HepG2 (cell line): Measurements from ENCODE around the gene AKAP6. TPM values are rescaled to one million over a fixed set of nuclear protein-coding genes. Genes with fewer than 3 reads are reported as not detected.

ENCODE experiments used
- ATAC-seq: fragments of 200-7000 bp; cut with Tn5 transposase; 3 replicates; pipeline ENCODE4 v1.9.1; 2020; ENCODE audit warnings: mild to moderate bottlenecking, moderate library complexity
- BruUV-seq: library from RNA; stranded (reverse); fragments of 400-500 nt; replicated peaks from 2 replicates; lab custom pipeline; 2021; lab: Mats Ljungman, UMichigan
- CTCF ChIA-PET: fragments of 300-600 bp; formaldehyde crosslinking; extraction: SDS; loops from one replicate; lab custom pipeline; 2021; ENCODE audit warnings: low total read pairs, inconsistent platforms, low intra/inter-chr PET ratio; lab: Yijun Ruan, JAX
- POLR2A ChIA-PET: fragments of 350-600 bp; sonication (Branson Sonifier 250); formaldehyde crosslinking; loops from one replicate; lab custom pipeline; 2020; ENCODE audit warnings: antibody characterized with exemption, inconsistent platforms; lab: Yijun Ruan, JAX
- DNase-seq: peaks from one replicate; pipeline ENCODE4 v3.0.0-alpha.2; 2015; ENCODE audit warnings: low spot score
- FAIRE-seq: peaks from 3 replicates; lab custom pipeline; 2011; peaks lifted over from hg19 to GRCh38; lab: Jason Lieb, UNC
- H2AFZ ChIP-seq: one replicate; pipeline ENCODE4 v1.6.1; 2011; ENCODE audit warnings: low read length, inconsistent platforms
- H3K27ac ChIP-seq: fragments of 300-600 bp; 3 replicates; pipeline ENCODE4 v1.8.0; 2011; ENCODE audit warnings: mixed run types, mild to moderate bottlenecking, mixed read lengths, low read length, inconsistent platforms; ENCODE audit not compliant: insufficient read depth; ENCODE audit errors: extremely low read length
- H3K27me3 ChIP-seq, 2 experiments: fragments of 200-600 bp in 1 of 2; 2 replicates in 1 of 2; 3 replicates in 1 of 2; pipeline versions ENCODE4 v1.6.0 to v1.8.0; 2011; ENCODE audit warnings: low read length in 2 of 2, mild to moderate bottlenecking in 2 of 2, moderate library complexity in 2 of 2, inconsistent platforms in 1 of 2; ENCODE audit not compliant: insufficient read depth in 2 of 2, control insufficient read depth in 1 of 2
- H3K36me3 ChIP-seq, 2 experiments: fragments of 200-600 bp in 1 of 2; replicated peaks in 1 of 2; 2 replicates in 1 of 2; 3 replicates in 1 of 2; pipeline versions ENCODE4 v1.5.1 to v1.8.0; 2011; ENCODE audit warnings: low read length in 2 of 2, inconsistent platforms in 1 of 2; ENCODE audit not compliant: insufficient read depth in 2 of 2, control insufficient read depth in 1 of 2
- H3K4me1 ChIP-seq: 2 replicates; pipeline ENCODE4 v1.5.1; 2012; ENCODE audit warnings: low read length, inconsistent platforms; ENCODE audit not compliant: insufficient read depth
- H3K4me2 ChIP-seq: 2 replicates; pipeline ENCODE4 v1.6.0; 2011; ENCODE audit warnings: low read depth, low read length, inconsistent platforms
- H3K4me3 ChIP-seq, 3 experiments: fragments of 200-600 bp in 1 of 3; sonication (generic), shearing (Covaris generic) in 1 of 3; replicated peaks in 1 of 3; 2 replicates each; pipeline ENCODE4 v1.5.1; 2011 to 2016; ENCODE audit warnings: low read length in 3 of 3, inconsistent platforms in 2 of 3, low read depth in 2 of 3, mild to moderate bottlenecking in 2 of 3, control low read depth in 1 of 3, mixed read lengths in 1 of 3; ENCODE audit not compliant: insufficient read depth in 1 of 3
- H3K79me2 ChIP-seq: one replicate; pipeline ENCODE4 v1.6.1; 2011; ENCODE audit warnings: low read length, inconsistent platforms; ENCODE audit not compliant: insufficient read depth
- H3K9ac ChIP-seq: 2 replicates; pipeline ENCODE4 v1.6.0; 2011; ENCODE audit warnings: mild to moderate bottlenecking, low read depth, low read length, inconsistent platforms; ENCODE audit not compliant: insufficient read depth
- H3K9me3 ChIP-seq: 2 replicates; pipeline ENCODE4 v1.5.1; 2012; ENCODE audit warnings: mild to moderate bottlenecking, low read length
- H4K20me1 ChIP-seq: 2 replicates; pipeline ENCODE4 v1.6.0; 2011; ENCODE audit warnings: inconsistent platforms, mild to moderate bottlenecking, low read length, moderate library complexity; ENCODE audit not compliant: insufficient read depth
- ARID2 ChIP-seq: sonication (generic); formaldehyde crosslinking; IDR thresholded peaks from 2 replicates; pipeline ENCODE4 v1.8.1; 2022; ENCODE audit warnings: mild to moderate bottlenecking, missing genetic modification reagents, borderline replicate concordance
- HIVEP1 ChIP-seq: sonication (generic); formaldehyde crosslinking; IDR thresholded peaks from 2 replicates; pipeline ENCODE4 v1.4.0; 2020; ENCODE audit warnings: mild to moderate bottlenecking, missing genetic modification reagents
- HMGXB3 ChIP-seq: sonication (generic); formaldehyde crosslinking; IDR thresholded peaks from 2 replicates; pipeline ENCODE4 v1.4.0; 2020; ENCODE audit warnings: missing genetic modification reagents, borderline replicate concordance
- MLX ChIP-seq: IDR thresholded peaks from 2 replicates; pipeline ENCODE4 v1.6.1; 2016
- ZNF12 ChIP-seq: sonication (generic); formaldehyde crosslinking; IDR thresholded peaks from 2 replicates; pipeline ENCODE4 v1.5.0; 2020; ENCODE audit warnings: missing genetic modification reagents
- ZNF256 ChIP-seq: sonication (generic); formaldehyde crosslinking; conservative IDR thresholded peaks from 2 replicates; pipeline ENCODE4 v1.4.0; 2020; ENCODE audit warnings: missing genetic modification reagents
- ZNF326 ChIP-seq: sonication (generic); formaldehyde crosslinking; IDR thresholded peaks from 2 replicates; pipeline ENCODE4 v1.4.0; 2020; ENCODE audit warnings: missing genetic modification reagents, borderline replicate concordance
- ZNF362 ChIP-seq: sonication (generic); formaldehyde crosslinking; IDR thresholded peaks from 2 replicates; pipeline ENCODE4 v1.4.0; 2020; ENCODE audit warnings: missing genetic modification reagents, mild to moderate bottlenecking, borderline replicate concordance
- ZNF441 ChIP-seq: sonication (generic); formaldehyde crosslinking; IDR thresholded peaks from 2 replicates; pipeline ENCODE4 v1.7.0; 2021; ENCODE audit warnings: missing genetic modification reagents, borderline replicate concordance
- ZNF609 ChIP-seq: sonication (generic); formaldehyde crosslinking; IDR thresholded peaks from 2 replicates; pipeline ENCODE4 v1.4.0; 2020; ENCODE audit warnings: mild to moderate bottlenecking, missing genetic modification reagents, borderline replicate concordance
- ZNF703 ChIP-seq: sonication (generic); formaldehyde crosslinking; IDR thresholded peaks from 2 replicates; pipeline ENCODE4 v1.5.1; 2020; ENCODE audit warnings: missing genetic modification reagents, mild to moderate bottlenecking, moderate library complexity, borderline replicate concordance
- ZNF75D ChIP-seq: sonication (generic); formaldehyde crosslinking; IDR thresholded peaks from 2 replicates; pipeline ENCODE4 v1.8.1; 2023; ENCODE audit warnings: missing genetic modification reagents, mild to moderate bottlenecking, borderline replicate concordance
- ZNF839 ChIP-seq: sonication (generic); formaldehyde crosslinking; IDR thresholded peaks from 2 replicates; pipeline ENCODE4 v1.4.0; 2020; ENCODE audit warnings: missing genetic modification reagents, mild to moderate bottlenecking, borderline replicate concordance
- ZNF850 ChIP-seq: sonication (generic); formaldehyde crosslinking; conservative IDR thresholded peaks from 2 replicates; pipeline ENCODE4 v1.9.0; 2021; ENCODE audit warnings: mild to moderate bottlenecking, missing genetic modification reagents
- WGBS: methylation state at CpG from one replicate; pipeline ENCODE4 v1.1.6; 2017; ENCODE audit warnings: low lambda C conversion rate; 5-methylcytosine and 5-hydroxymethylcytosine counted together
- in situ Hi-C: cut with HindIII; loops from 2 replicates; pipeline ENCODE4 v1.10.0; 2017; ENCODE audit warnings: low pct_unique_long_range_greater_than_20kb; ENCODE audit not compliant: extremely low pct_ligation_motif_present
- intact Hi-C: fragments of 100-400 bp; cut with micrococcal nuclease; formaldehyde crosslinking; loops from one replicate; pipeline ENCODE4 v1.10.0; 2022; ENCODE audit not compliant: unreplicated experiment
- polyA plus RNA-seq, 8 experiments: library from polyadenylated mRNA; depleted of rRNA in 3 of 8; stranded (reverse) in 7 of 8; unstranded in 1 of 8; fragments of >200 nt; fragmentation: Illumina TruSeq in 4 of 8; extraction: Trizol in 4 of 8; gene quantifications; 2 replicates each; pipeline versions ENCODE4 v1.2.1 to v1.2.3, GENCODE V29; 2011 to 2016; ENCODE audit warnings: low read depth in 4 of 8, missing spikeins in 1 of 8, mixed read lengths in 1 of 8; ENCODE audit not compliant: insufficient read depth in 1 of 8
- total RNA-seq, 5 experiments: library from RNA; depleted of rRNA; stranded (reverse); fragments of >200 nt; fragmentation: Illumina TruSeq; extraction: Trizol; gene quantifications; 2 replicates each; pipeline ENCODE4 v1.2.3, GENCODE V29; 2016; ENCODE audit warnings: low read depth in 1 of 5

The AKAP6 gene
- total and polyA plus RNA-seq, 2 of the 13 experiments (the other 11 are each of a cell fraction or from before 2014, with no cell fraction given): 1.4 TPM

GRCh38 chr14:32601069-32601468 is 272.0 kb downstream of the AKAP6 start:
- Histone ChIP-seq H3K9ac (no peak overlapping the region), H3K27ac (no peak overlapping the region), H3K4me3 (no peak overlapping the region), H2AFZ (no peak overlapping the region), H3K36me3 (no peaks in the 10 kb centered on the region), H3K4me2 (no peak overlapping the region), H3K27me3 (no peaks in the 10 kb centered on the region), H3K79me2 (no peaks in the 10 kb centered on the region), H3K4me1 (no peaks in the 10 kb centered on the region), H4K20me1 (no peaks in the 10 kb centered on the region), H3K9me3 (no peaks in the 10 kb centered on the region)
- POLR2A ChIA-PET: no interaction called here
- FAIRE-seq (no peak), ATAC-seq (no peak), DNase-seq (no peak)
- CTCF ChIA-PET: no interaction called here
- intact Hi-C loops (no loop called here), in situ Hi-C loops (no loop called here)
- 3% methylated on average over 2 of the region's 2 CpGs for WGBS
- no TSS peak for BruUV-seq
- TF ChIP-seq ZNF362 (CRISPR knock-in tag): no peak
- no peak for TF ChIP-seq ZNF703 (CRISPR knock-in tag)
- no peak for TF ChIP-seq ZNF609
- no peak for TF ChIP-seq ZNF12
- TF ChIP-seq ZNF256 (CRISPR knock-in tag): no peak
- no peak for TF ChIP-seq MLX (CRISPR knock-in tag)
- no peak for TF ChIP-seq ZNF75D (CRISPR knock-in tag)
- TF ChIP-seq ZNF326: no peak
- no peak for TF ChIP-seq ZNF441 (CRISPR knock-in tag)
- no peak for TF ChIP-seq ZNF850
- TF ChIP-seq HMGXB3: no peak
- no peak for TF ChIP-seq ZNF839 (CRISPR knock-in tag)
- TF ChIP-seq ARID2 (CRISPR knock-in tag): no peak
- TF ChIP-seq HIVEP1 (CRISPR knock-in tag): no peak
